ENCODE data around the gene DIP2B. TPM values are rescaled to one million over a fixed set of nuclear protein-coding genes. Genes with fewer than 3 reads are reported as not detected.

The DIP2B gene
- polyA plus RNA-seq, 3 donors: 3.5 to 12.3 (median 6.5) TPM

DNA sequence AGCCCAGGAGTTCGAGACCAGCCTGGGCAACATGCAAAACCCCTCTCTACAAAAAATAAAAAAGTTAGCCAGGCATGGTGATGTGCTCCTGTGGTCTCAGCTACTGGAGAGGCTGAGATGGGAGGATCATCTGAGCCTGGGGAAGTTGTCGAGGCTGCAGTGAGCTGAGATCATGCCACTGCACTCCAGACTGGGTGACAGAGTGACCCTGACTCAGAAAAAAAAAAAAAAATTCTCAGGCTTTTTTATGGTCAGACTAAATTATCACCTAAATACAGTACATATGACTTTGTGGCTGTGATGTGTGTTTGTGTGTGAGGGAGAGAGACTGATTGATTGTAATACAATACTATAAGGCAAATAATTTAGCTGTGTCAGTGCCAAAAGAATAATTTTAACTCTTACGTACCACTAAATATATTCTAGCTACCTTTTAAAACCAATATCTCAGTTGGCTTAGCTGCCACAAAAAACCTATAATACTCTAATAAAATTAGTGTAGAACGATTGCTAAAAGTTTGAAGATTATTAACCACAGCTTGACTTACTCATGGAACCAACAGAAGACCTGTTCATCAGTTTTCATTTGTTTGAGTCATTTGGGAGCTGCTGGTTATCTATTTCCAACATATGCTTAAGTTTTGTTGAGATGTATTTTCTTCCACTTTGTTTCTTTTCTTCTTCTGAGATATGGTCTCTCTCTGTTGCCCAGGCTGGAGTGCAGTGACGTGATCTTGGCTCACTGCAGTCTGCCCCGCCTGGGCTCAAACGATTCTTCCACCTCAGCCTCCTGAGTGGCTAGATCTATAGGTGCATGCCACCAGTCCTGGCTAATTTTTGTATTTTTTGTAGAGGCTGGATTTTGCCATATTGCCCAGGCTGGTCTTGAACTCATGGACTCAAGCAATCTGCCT is 58.0 kb downstream of the DIP2B start:
- Histone ChIP-seq H3K27me3 (ENCODE audit: control insufficient read depth in 2 of 2, insufficient read depth in 2 of 2, low read length in 2 of 2) (no peaks in the 10 kb centered on the region), H3K36me3 (replicated peaks in 1 of 2; ENCODE audit: control insufficient read depth in 1 of 2, insufficient read depth in 2 of 2, low read length in 2 of 2) (no peaks in the 10 kb centered on the region), H3K9ac (ENCODE audit: insufficient read depth, low read length, poor library complexity, severe bottlenecking) (no peak overlapping the region), H3K4me2 (replicated peaks; ENCODE audit: extremely low read depth, low read length, poor library complexity, severe bottlenecking) (no peak overlapping the region), H3K79me2 (ENCODE audit: insufficient read depth, low read length) (peaks cover 98% of the 10 kb centered on the region), H3K4me1 (ENCODE audit: control insufficient read depth in 1 of 2, insufficient read depth in 2 of 2, low read length in 2 of 2) (peaks cover 32 to 49% of the 10 kb centered on the region in 2 donors), H2AFZ (ENCODE audit: insufficient read depth, low read depth, low read length, poor library complexity, severe bottlenecking) (no peak overlapping the region), H3K9me3 (replicated peaks in 1 of 2; ENCODE audit: control insufficient read depth in 1 of 2, insufficient read depth in 1 of 2, low read length in 2 of 2) (no peaks in the 10 kb centered on the region), H4K20me1 (ENCODE audit: insufficient read depth, low read length) (peaks cover 92% of the 10 kb centered on the region), H3K4me3 (replicated peaks in 1 of 3; ENCODE audit: low read depth in 2 of 3, low read length in 3 of 3) (no peak overlapping the region), H3K27ac (ENCODE audit: low read depth in 1 of 2, low read length in 2 of 2) (peak overlapping the region; percentile 16 to 39)
- TF ChIP-seq, protein P1, sequence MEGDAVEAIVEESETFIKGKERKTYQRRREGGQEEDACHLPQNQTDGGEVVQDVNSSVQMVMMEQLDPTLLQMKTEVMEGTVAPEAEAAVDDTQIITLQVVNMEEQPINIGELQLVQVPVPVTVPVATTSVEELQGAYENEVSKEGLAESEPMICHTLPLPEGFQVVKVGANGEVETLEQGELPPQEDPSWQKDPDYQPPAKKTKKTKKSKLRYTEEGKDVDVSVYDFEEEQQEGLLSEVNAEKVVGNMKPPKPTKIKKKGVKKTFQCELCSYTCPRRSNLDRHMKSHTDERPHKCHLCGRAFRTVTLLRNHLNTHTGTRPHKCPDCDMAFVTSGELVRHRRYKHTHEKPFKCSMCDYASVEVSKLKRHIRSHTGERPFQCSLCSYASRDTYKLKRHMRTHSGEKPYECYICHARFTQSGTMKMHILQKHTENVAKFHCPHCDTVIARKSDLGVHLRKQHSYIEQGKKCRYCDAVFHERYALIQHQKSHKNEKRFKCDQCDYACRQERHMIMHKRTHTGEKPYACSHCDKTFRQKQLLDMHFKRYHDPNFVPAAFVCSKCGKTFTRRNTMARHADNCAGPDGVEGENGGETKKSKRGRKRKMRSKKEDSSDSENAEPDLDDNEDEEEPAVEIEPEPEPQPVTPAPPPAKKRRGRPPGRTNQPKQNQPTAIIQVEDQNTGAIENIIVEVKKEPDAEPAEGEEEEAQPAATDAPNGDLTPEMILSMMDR (IDR thresholded peaks at IDR 0.05): no peak
- intact Hi-C loops (cut with micrococcal nuclease): no loop called here
- no peak overlapping the region for H3K4me3 Mint-ChIP-seq
- 20% methylated on average over 1 of the region's 7 CpGs for WGBS (ENCODE audit: insufficient coverage)
- no peak for DNase-seq
- peaks cover 0 to 2% (median 0%) of the 10 kb centered on the region in 3 donors for H3K27me3 Mint-ChIP-seq (ENCODE audit: low read depth in 3 of 3)
- H3K27ac Mint-ChIP-seq: peak overlapping the region in 3 of 7 donors; percentile 30 to 76 (median 67)
- H3K4me1 Mint-ChIP-seq: peaks cover 62% of the 10 kb centered on the region
- peaks cover 0 to 3% (median 0%) of the 10 kb centered on the region in 7 donors for H3K9me3 Mint-ChIP-seq
- H3K36me3 Mint-ChIP-seq: peaks cover 0 to 2% of the 10 kb centered on the region in 2 donors

DNA sequence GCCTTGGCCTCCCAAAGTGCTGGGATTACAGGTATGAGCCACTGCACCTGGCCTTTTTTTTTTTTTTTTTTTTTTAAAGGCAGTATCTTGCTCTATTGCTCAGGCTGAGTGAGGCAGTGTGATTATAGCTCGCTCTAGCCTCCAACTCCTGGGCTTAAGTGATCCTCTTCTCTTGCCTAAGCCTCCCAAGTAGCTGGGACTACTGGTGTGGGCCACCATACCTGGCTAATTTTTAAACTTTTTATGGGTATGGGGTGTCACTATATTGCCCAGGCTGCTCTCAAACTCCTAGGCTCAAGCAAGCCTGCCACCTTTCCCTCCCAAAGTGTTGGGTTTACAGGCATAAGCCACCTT is 58.6 kb downstream of the DIP2B start:
- H3K4me2 ChIP-seq (replicated peaks; ENCODE audit: extremely low read depth, low read length, poor library complexity, severe bottlenecking): peak overlapping the region; percentile 69
- H3K4me1 ChIP-seq (ENCODE audit: control insufficient read depth in 1 of 2, insufficient read depth in 2 of 2, low read length in 2 of 2): peaks cover 37 to 54% of the 10 kb centered on the region in 2 donors
- intact Hi-C loops (cut with micrococcal nuclease): no loop called here
- peaks cover 92% of the 10 kb centered on the region for H4K20me1 ChIP-seq (ENCODE audit: insufficient read depth, low read length)
- 83% methylated on average over 1 of the region's 1 CpG for WGBS (ENCODE audit: insufficient coverage)
- no peak overlapping the region for H3K4me3 ChIP-seq (replicated peaks in 1 of 3; ENCODE audit: low read depth in 2 of 3, low read length in 3 of 3)
- H3K9me3 ChIP-seq (replicated peaks in 1 of 2; ENCODE audit: control insufficient read depth in 1 of 2, insufficient read depth in 1 of 2, low read length in 2 of 2): no peaks in the 10 kb centered on the region
- peak overlapping the region; percentile 70 to 89 (median 80) for H3K27ac Mint-ChIP-seq
- peaks cover 0 to 2% of the 10 kb centered on the region in 2 donors for H3K36me3 Mint-ChIP-seq
- peaks cover 100% of the 10 kb centered on the region for H3K79me2 ChIP-seq (ENCODE audit: insufficient read depth, low read length)
- peaks cover 65% of the 10 kb centered on the region for H3K4me1 Mint-ChIP-seq
- no peak overlapping the region for H3K4me3 Mint-ChIP-seq
- no peak for DNase-seq
- peaks cover 0 to 2% (median 0%) of the 10 kb centered on the region in 3 donors for H3K27me3 Mint-ChIP-seq (ENCODE audit: low read depth in 3 of 3)
- H3K9ac ChIP-seq (ENCODE audit: insufficient read depth, low read length, poor library complexity, severe bottlenecking): no peak overlapping the region
- peaks cover 0 to 3% (median 0%) of the 10 kb centered on the region in 7 donors for H3K9me3 Mint-ChIP-seq
- TF ChIP-seq, protein P1 (IDR thresholded peaks at IDR 0.05): no peak
- H3K27me3 ChIP-seq (ENCODE audit: control insufficient read depth in 2 of 2, insufficient read depth in 2 of 2, low read length in 2 of 2): no peaks in the 10 kb centered on the region
- H3K36me3 ChIP-seq (replicated peaks in 1 of 2; ENCODE audit: control insufficient read depth in 1 of 2, insufficient read depth in 2 of 2, low read length in 2 of 2): no peaks in the 10 kb centered on the region
- H3K27ac ChIP-seq (ENCODE audit: low read depth in 1 of 2, low read length in 2 of 2): peak overlapping the region; percentile 16 to 57
- H2AFZ ChIP-seq (ENCODE audit: insufficient read depth, low read depth, low read length, poor library complexity, severe bottlenecking): no peak overlapping the region

Data from CD14-positive monocyte (primary cell).